ENCODE results near the gene NRCAM. TPM values are rescaled to one million over a fixed set of nuclear protein-coding genes. Genes with fewer than 3 reads are reported as not detected.

The NRCAM gene
- total and polyA plus RNA-seq, 7 donors, result 1.3 to 3.9 (median 1.8) TPM; not detected in 2

- no peaks in the 10 kb centered on the region for H3K27me3 ChIP-seq
- H3K4me3 ChIP-seq, result no peak overlapping the region
- no peaks in the 10 kb centered on the region for H3K36me3 ChIP-seq
- no peak for DNase-seq
- H3K27ac ChIP-seq, result no peak overlapping the region
- no peaks in the 10 kb centered on the region for H3K9me3 ChIP-seq
- no peaks in the 10 kb centered on the region for H3K4me1 ChIP-seq
- WGBS, 2 donors, result 70 to 80% methylated on average over 2 of the region's 2 CpGs
- TF ChIP-seq CTCF (IDR thresholded peaks at IDR 0.05) (no peak), EP300 (IDR thresholded peaks at IDR 0.05) (no peak), POLR2AphosphoS5 (IDR thresholded peaks at IDR 0.05) (no peak), POLR2A (IDR thresholded peaks at IDR 0.05) (no peak)
- intact Hi-C loops (cut with DNase I), result no loop called here
Observed at GRCh38 chr7:108201766-108202165, 254.5 kb downstream of the NRCAM start.

GRCh38 chr7:108200326-108200725 lies 255.9 kb downstream of the NRCAM start:
- H3K4me3 ChIP-seq, result no peak overlapping the region
- no peaks in the 10 kb centered on the region for H3K36me3 ChIP-seq
- DNase-seq, result no peak
- intact Hi-C loops (cut with DNase I), result no loop called here
- H3K4me1 ChIP-seq, result no peaks in the 10 kb centered on the region
- no peaks in the 10 kb centered on the region for H3K9me3 ChIP-seq
- no peak overlapping the region for H3K27ac ChIP-seq
- TF ChIP-seq EP300 (IDR thresholded peaks at IDR 0.05), result no peak
- no peak for TF ChIP-seq POLR2A (IDR thresholded peaks at IDR 0.05)
- TF ChIP-seq POLR2AphosphoS5 (IDR thresholded peaks at IDR 0.05), result no peak
- no peak for TF ChIP-seq CTCF (IDR thresholded peaks at IDR 0.05)
- WGBS, 2 donors, result 95 to 99% methylated on average over 1 of the region's 1 CpG
- no peaks in the 10 kb centered on the region for H3K27me3 ChIP-seq

GRCh38 chr7:108197371-108198091 lies 258.7 kb downstream of the NRCAM start:
- Histone ChIP-seq H3K4me1 (no peaks in the 10 kb centered on the region), H3K27ac (no peak overlapping the region), H3K36me3 (no peaks in the 10 kb centered on the region), H3K4me3 (no peak overlapping the region), H3K9me3 (no peaks in the 10 kb centered on the region), H3K27me3 (no peaks in the 10 kb centered on the region)
- intact Hi-C loops (cut with DNase I), result no loop called here
- 92 to 93% methylated on average over 3 of the region's 3 CpGs for WGBS, 2 donors
- TF ChIP-seq POLR2A (IDR thresholded peaks at IDR 0.05), result no peak
- TF ChIP-seq EP300 (IDR thresholded peaks at IDR 0.05), result no peak
- TF ChIP-seq POLR2AphosphoS5 (IDR thresholded peaks at IDR 0.05), result no peak
- TF ChIP-seq CTCF (IDR thresholded peaks at IDR 0.05), result no peak
- DNase-seq, result no peak

- no peaks in the 10 kb centered on the region for H3K27me3 ChIP-seq
- no peaks in the 10 kb centered on the region for H3K36me3 ChIP-seq
- no peak for TF ChIP-seq POLR2AphosphoS5 (IDR thresholded peaks at IDR 0.05)
- TF ChIP-seq POLR2A (IDR thresholded peaks at IDR 0.05), result no peak
- no peak for TF ChIP-seq EP300 (IDR thresholded peaks at IDR 0.05)
- no peak for TF ChIP-seq CTCF (IDR thresholded peaks at IDR 0.05)
- WGBS, 2 donors, result 33 to 62% methylated on average over 1 of the region's 1 CpG
- no peaks in the 10 kb centered on the region for H3K4me1 ChIP-seq
- no peak for DNase-seq
- no peak overlapping the region for H3K4me3 ChIP-seq
- no peak overlapping the region for H3K27ac ChIP-seq
- intact Hi-C loops (cut with DNase I), result no loop called here
- no peaks in the 10 kb centered on the region for H3K9me3 ChIP-seq
Observed at GRCh38 chr7:108196004-108196403, 260.2 kb downstream of the NRCAM start.

Data from sigmoid colon (tissue), 7 donors.